ENCODE results near the gene ARHGAP15.

The ARHGAP15 gene

DNA sequence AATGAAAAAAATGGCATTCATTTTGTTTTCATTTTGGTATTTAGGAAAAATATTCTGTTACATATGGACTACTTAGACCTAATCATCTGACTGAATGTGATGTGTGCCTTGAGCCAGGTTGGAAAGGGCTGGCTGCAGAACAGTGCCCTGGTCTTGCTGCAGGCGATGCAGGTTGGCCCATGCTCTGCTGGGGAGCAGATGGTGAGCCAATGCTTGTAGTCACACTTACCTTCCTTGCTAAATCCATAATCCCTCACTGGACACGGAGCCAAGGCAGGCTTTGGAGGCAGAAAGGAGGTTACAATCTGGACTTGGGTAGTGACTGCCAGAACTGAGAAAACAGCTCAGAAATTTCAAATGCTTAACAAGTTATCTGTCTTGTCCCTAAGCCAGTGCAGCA lies 228.7 kb downstream of the ARHGAP15 start:
- Mint-ChIP-seq H3K4me1 (peaks cover 8% of the 10 kb centered on the region), H3K4me3 (no peak overlapping the region), H3K9me3 (no peaks in the 10 kb centered on the region), H3K36me3 (ENCODE audit: low read depth) (no peaks in the 10 kb centered on the region), H3K27me3 (ENCODE audit: low read depth, poor library complexity) (peaks cover 5% of the 10 kb centered on the region), H3K27ac (no peak overlapping the region)
- TF ChIP-seq CTCF (IDR thresholded peaks at IDR 0.05): no peak
- DNase-seq: no peak

GRCh38 chr2:143361346-143361745 lies 232.1 kb downstream of the ARHGAP15 start:
- H3K4me1 Mint-ChIP-seq: peaks cover 8% of the 10 kb centered on the region
- peaks cover 5% of the 10 kb centered on the region for H3K27me3 Mint-ChIP-seq (ENCODE audit: low read depth, poor library complexity)
- H3K36me3 Mint-ChIP-seq (ENCODE audit: low read depth): no peaks in the 10 kb centered on the region
- no peak overlapping the region for H3K4me3 Mint-ChIP-seq
- no peak for DNase-seq
- TF ChIP-seq CTCF (IDR thresholded peaks at IDR 0.05): no peak
- no peak overlapping the region for H3K27ac Mint-ChIP-seq
- no peaks in the 10 kb centered on the region for H3K9me3 Mint-ChIP-seq

DNA sequence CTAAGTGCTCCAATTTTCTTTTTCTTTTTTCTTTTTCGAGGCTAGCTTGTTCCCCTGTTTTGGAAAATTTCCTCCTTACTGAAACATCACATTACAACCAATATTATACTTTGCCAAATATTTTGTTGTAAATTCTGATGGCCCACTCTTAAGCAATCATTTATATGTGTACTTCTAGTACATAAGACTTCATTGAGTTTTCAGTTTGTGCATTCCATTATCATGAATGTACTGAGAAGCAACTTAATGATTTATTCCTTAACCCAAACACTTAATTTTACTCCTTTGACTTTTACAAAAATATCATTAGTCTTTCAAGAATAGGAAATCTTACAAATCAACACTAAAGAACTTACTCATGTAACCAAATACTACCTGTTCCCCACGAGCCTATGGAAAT lies 242.4 kb downstream of the ARHGAP15 start:
- H3K4me1 Mint-ChIP-seq: no peaks in the 10 kb centered on the region
- no peak for TF ChIP-seq CTCF (IDR thresholded peaks at IDR 0.05)
- H3K9me3 Mint-ChIP-seq: no peaks in the 10 kb centered on the region
- no peak for DNase-seq
- H3K4me3 Mint-ChIP-seq: no peak overlapping the region
- no peak overlapping the region for H3K27ac Mint-ChIP-seq
- peaks cover 3% of the 10 kb centered on the region for H3K27me3 Mint-ChIP-seq (ENCODE audit: low read depth, poor library complexity)
- H3K36me3 Mint-ChIP-seq (ENCODE audit: low read depth): no peaks in the 10 kb centered on the region

DNA sequence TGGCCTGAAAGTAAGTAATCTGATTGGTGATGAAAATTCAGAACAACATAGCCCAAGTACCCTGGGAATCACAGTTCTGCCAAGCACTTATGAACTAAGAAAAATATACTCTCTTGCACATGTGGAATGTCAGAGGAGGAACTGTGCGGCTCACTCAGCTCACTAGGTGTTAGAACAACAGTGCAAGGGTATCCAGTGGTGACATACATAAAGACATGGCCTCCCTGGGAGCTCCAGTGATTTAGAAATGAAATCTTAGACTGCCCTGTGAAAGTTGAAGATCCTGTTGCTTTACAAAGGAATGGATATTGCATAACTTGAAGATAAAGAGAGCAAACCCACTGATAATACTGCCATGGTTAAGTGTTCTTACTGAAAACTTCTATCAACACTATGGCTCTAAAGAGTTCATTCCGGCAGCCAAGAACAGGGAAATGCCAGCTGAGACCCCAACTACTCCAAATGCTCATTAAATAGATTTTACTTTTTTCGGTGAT lies 246.2 kb downstream of the ARHGAP15 start:
- Mint-ChIP-seq H3K4me3 (no peak overlapping the region), H3K4me1 (no peaks in the 10 kb centered on the region), H3K9me3 (no peaks in the 10 kb centered on the region), H3K27ac (no peak overlapping the region), H3K27me3 (ENCODE audit: low read depth, poor library complexity) (peaks cover 3% of the 10 kb centered on the region), H3K36me3 (ENCODE audit: low read depth) (no peaks in the 10 kb centered on the region)
- TF ChIP-seq CTCF (IDR thresholded peaks at IDR 0.05): no peak
- no peak for DNase-seq

DNA sequence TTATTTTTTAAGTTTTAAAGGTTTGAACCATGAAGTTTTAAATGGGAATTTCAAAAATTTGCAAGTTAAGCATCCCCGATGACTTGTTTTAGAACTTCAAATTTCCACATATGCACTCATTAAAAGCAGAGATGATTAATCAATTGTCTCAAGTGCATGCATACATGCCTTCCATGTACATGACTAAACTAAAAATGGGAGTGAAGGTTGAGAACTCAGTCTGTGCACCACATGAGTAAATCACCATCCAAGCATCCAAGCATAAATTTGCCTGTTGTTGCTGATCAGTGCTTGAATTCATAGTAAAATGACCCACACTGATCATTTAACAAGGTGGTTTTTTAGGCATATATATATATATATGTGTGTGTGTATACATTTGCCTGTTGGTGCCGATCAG lies 249.8 kb downstream of the ARHGAP15 start:
- H3K27me3 Mint-ChIP-seq (ENCODE audit: low read depth, poor library complexity): peaks cover 5% of the 10 kb centered on the region
- no peak for DNase-seq
- peaks cover 11% of the 10 kb centered on the region for H3K4me1 Mint-ChIP-seq
- TF ChIP-seq CTCF (IDR thresholded peaks at IDR 0.05): no peak
- no peaks in the 10 kb centered on the region for H3K9me3 Mint-ChIP-seq
- no peak overlapping the region for H3K27ac Mint-ChIP-seq
- no peak overlapping the region for H3K4me3 Mint-ChIP-seq
- H3K36me3 Mint-ChIP-seq (ENCODE audit: low read depth): no peaks in the 10 kb centered on the region

GRCh38 chr2:143379955-143380354 lies 250.7 kb downstream of the ARHGAP15 start:
- Mint-ChIP-seq H3K27ac (no peak overlapping the region), H3K9me3 (no peaks in the 10 kb centered on the region), H3K4me1 (peaks cover 11% of the 10 kb centered on the region), H3K4me3 (no peak overlapping the region), H3K27me3 (ENCODE audit: low read depth, poor library complexity) (peaks cover 3% of the 10 kb centered on the region), H3K36me3 (ENCODE audit: low read depth) (no peaks in the 10 kb centered on the region)
- DNase-seq: no peak
- TF ChIP-seq CTCF (IDR thresholded peaks at IDR 0.05): no peak
